Left hindlimb (tissue), 1 donor: ENCODE measurements around the gene RXRG.

Source experiments
- DNase-seq: peaks from one replicate; pipeline ENCODE4 v3.0.0-alpha.2; 2018

Gene RXRG

GRCh38 chr1:165407398-165407797, 37.5 kb downstream of the RXRG start:
- DNase-seq, result no peak

GRCh38 chr1:165403835-165404482, 41.0 kb downstream of the RXRG start:
- DNase-seq, result no peak

GRCh38 chr1:165402517-165403111, 42.3 kb downstream of the RXRG start:
- DNase-seq, result no peak

- peak; percentile 56 for DNase-seq
Observed at GRCh38 chr1:165397944-165398343, 47.0 kb downstream of the RXRG start.

- no peak for DNase-seq
Observed at GRCh38 chr1:165395901-165396300, 49.0 kb downstream of the RXRG start.

GRCh38 chr1:165395478-165395877, 49.4 kb downstream of the RXRG start:
- no peak for DNase-seq

- DNase-seq, result peak; percentile 92
Observed at GRCh38 chr1:165392634-165393571, 52.0 kb downstream of the RXRG start.

GRCh38 chr1:165389609-165390008, 55.3 kb downstream of the RXRG start:
- no peak for DNase-seq

GRCh38 chr1:165387961-165388360, 57.0 kb downstream of the RXRG start:
- no peak for DNase-seq

GRCh38 chr1:165387505-165387904, 57.4 kb downstream of the RXRG start:
- DNase-seq, result no peak

- peak; percentile 45 for DNase-seq
Observed at GRCh38 chr1:165383599-165384405, 61.1 kb downstream of the RXRG start.

- DNase-seq, result peak; percentile 72
Observed at GRCh38 chr1:165383067-165383466, 61.9 kb downstream of the RXRG start.

- no peak for DNase-seq
Observed at GRCh38 chr1:165381745-165382505, 63.0 kb downstream of the RXRG start.

- DNase-seq, result no peak
Observed at GRCh38 chr1:165376811-165377311, 68.1 kb downstream of the RXRG start.

GRCh38 chr1:165376041-165376810, 68.7 kb downstream of the RXRG start:
- DNase-seq, result peak; percentile 97

GRCh38 chr1:165375623-165376022, 69.3 kb downstream of the RXRG start:
- DNase-seq, result no peak

GRCh38 chr1:165371588-165372225, 73.2 kb downstream of the RXRG start:
- DNase-seq, result no peak

- peak; percentile 57 for DNase-seq
Observed at GRCh38 chr1:165369255-165369848, 75.6 kb downstream of the RXRG start.

GRCh38 chr1:165367375-165367993, 77.4 kb downstream of the RXRG start:
- DNase-seq, result peak; percentile 72

GRCh38 chr1:165365341-165365740, 79.6 kb downstream of the RXRG start:
- no peak for DNase-seq
